Measurements from ENCODE around the gene RIOX2.

The RIOX2 gene

DNA sequence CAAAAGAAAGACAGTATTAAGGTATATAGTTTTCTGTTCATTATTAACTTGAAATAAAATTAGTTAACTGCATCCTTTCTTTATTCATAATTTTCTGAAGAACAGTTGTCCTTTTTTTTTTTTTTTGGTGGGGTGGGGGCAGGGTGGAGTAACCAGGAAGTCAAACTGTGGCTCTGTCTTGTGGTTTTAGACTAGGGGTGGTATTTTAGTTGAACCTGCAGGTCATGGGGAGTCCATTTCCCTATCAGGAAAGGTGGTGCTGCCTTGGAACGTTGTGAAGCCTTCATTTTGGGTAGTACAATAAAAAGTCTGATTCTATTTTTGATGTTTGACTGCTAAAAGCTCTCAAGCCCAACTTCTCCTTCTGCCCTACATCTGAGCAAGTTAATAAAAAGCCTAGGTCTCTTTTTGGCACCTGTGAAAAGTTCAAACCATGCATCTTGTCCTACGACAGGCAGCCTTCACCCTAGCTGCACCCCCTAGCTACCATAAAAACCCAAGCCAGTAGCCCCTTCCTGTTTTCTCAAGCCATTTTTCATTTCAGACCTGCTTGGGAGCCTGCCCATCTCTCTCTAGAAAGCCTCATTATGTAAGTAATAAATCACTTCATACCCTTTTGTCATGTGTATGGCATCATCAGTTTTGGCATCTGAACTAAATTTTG lies 31.2 kb upstream of the RIOX2 start:
- no peak overlapping the region for H3K9ac ChIP-seq (ENCODE audit: low read length)
- no peaks in the 10 kb centered on the region for H3K36me3 ChIP-seq (ENCODE audit: control insufficient read depth, low read depth, low read length)
- no peak overlapping the region for H3K27ac ChIP-seq (ENCODE audit: low read length)
- no peaks in the 10 kb centered on the region for H3K27me3 ChIP-seq (ENCODE audit: control insufficient read depth, insufficient read depth, low read length)
- no peaks in the 10 kb centered on the region for H3K9me3 ChIP-seq (ENCODE audit: control insufficient read depth, low read depth, low read length)
- no peaks in the 10 kb centered on the region for H3K4me1 ChIP-seq (ENCODE audit: control insufficient read depth, low read depth, low read length)
- no peak overlapping the region for H3K4me3 ChIP-seq (ENCODE audit: low read length)

- H3K27me3 ChIP-seq (ENCODE audit: control insufficient read depth, insufficient read depth, low read length), result no peaks in the 10 kb centered on the region
- H3K36me3 ChIP-seq (ENCODE audit: control insufficient read depth, low read depth, low read length), result no peaks in the 10 kb centered on the region
- no peak overlapping the region for H3K27ac ChIP-seq (ENCODE audit: low read length)
- H3K9me3 ChIP-seq (ENCODE audit: control insufficient read depth, low read depth, low read length), result no peaks in the 10 kb centered on the region
- no peak overlapping the region for H3K9ac ChIP-seq (ENCODE audit: low read length)
- H3K4me1 ChIP-seq (ENCODE audit: control insufficient read depth, low read depth, low read length), result no peaks in the 10 kb centered on the region
- H3K4me3 ChIP-seq (ENCODE audit: low read length), result no peak overlapping the region
These were observed 30.5 kb upstream of the RIOX2 start for GRCh38 chr3:98002717-98003116.

GRCh38 chr3:97999994-98000393 lies 27.8 kb upstream of the RIOX2 start:
- Histone ChIP-seq H3K9me3 (ENCODE audit: control insufficient read depth, low read depth, low read length) (no peaks in the 10 kb centered on the region), H3K27me3 (ENCODE audit: control insufficient read depth, insufficient read depth, low read length) (no peaks in the 10 kb centered on the region), H3K4me1 (ENCODE audit: control insufficient read depth, low read depth, low read length) (no peaks in the 10 kb centered on the region), H3K4me3 (ENCODE audit: low read length) (no peak overlapping the region), H3K9ac (ENCODE audit: low read length) (no peak overlapping the region), H3K27ac (ENCODE audit: low read length) (no peak overlapping the region), H3K36me3 (ENCODE audit: control insufficient read depth, low read depth, low read length) (no peaks in the 10 kb centered on the region)

DNA sequence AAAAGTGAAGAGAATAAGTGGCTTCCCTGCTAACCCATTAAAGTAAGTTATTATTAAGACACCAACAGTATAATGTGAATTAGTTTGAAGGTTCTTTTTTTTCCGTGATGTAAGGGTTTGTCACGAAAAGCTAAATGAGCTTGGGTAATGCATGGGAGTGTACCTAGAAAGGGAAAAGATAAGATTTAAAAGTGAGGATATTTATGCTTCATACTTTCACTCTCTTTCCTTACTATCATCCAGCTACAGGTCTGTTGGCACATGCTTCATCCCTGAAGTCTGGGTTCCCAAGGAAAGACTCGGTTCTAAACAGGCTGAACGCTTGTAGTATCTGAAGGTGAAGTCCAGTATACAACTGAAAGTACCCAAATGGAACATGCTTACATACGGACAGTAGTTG lies 26.9 kb upstream of the RIOX2 start:
- no peaks in the 10 kb centered on the region for H3K9me3 ChIP-seq (ENCODE audit: control insufficient read depth, low read depth, low read length)
- H3K9ac ChIP-seq (ENCODE audit: low read length), result no peak overlapping the region

DNA sequence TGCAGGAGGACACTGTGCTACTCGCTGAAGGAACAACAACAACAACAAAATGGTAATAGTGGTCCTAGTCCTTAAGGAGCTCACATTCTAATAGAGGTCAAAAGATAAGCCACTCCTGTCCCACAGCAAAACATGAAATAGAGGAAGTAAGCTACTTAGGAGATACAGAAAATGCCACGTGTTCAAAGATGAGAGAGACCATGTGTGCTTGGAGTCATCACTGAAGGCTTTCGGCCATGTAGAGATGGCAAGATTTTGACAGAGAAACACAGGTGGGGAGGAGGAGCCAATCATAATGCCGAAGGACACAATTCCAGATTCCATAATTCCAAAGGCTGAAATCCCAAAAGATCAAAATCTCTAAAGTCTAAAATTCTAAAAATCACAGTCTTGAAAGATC lies 24.8 kb upstream of the RIOX2 start:
- Histone ChIP-seq H3K4me3 (ENCODE audit: low read length) (no peak overlapping the region), H3K36me3 (ENCODE audit: control insufficient read depth, low read depth, low read length) (no peaks in the 10 kb centered on the region), H3K9me3 (ENCODE audit: control insufficient read depth, low read depth, low read length) (no peaks in the 10 kb centered on the region), H3K9ac (ENCODE audit: low read length) (no peak overlapping the region), H3K4me1 (ENCODE audit: control insufficient read depth, low read depth, low read length) (peaks cover 13% of the 10 kb centered on the region), H3K27ac (ENCODE audit: low read length) (no peak overlapping the region), H3K27me3 (ENCODE audit: control insufficient read depth, insufficient read depth, low read length) (no peaks in the 10 kb centered on the region)

More for the DNA sequence above, 26.9 kb upstream of the RIOX2 start:
- Histone ChIP-seq H3K27ac (ENCODE audit: low read length) (no peak overlapping the region), H3K4me3 (ENCODE audit: low read length) (no peak overlapping the region), H3K36me3 (ENCODE audit: control insufficient read depth, low read depth, low read length) (no peaks in the 10 kb centered on the region), H3K27me3 (ENCODE audit: control insufficient read depth, insufficient read depth, low read length) (no peaks in the 10 kb centered on the region), H3K4me1 (ENCODE audit: control insufficient read depth, low read depth, low read length) (peaks cover under 1% of the 10 kb centered on the region)

GRCh38 chr3:97994328-97994945 lies 22.2 kb upstream of the RIOX2 start:
- no peaks in the 10 kb centered on the region for H3K36me3 ChIP-seq (ENCODE audit: control insufficient read depth, low read depth, low read length)
- no peak overlapping the region for H3K27ac ChIP-seq (ENCODE audit: low read length)
- peaks cover 13% of the 10 kb centered on the region for H3K4me1 ChIP-seq (ENCODE audit: control insufficient read depth, low read depth, low read length)
- no peak overlapping the region for H3K4me3 ChIP-seq (ENCODE audit: low read length)
- H3K27me3 ChIP-seq (ENCODE audit: control insufficient read depth, insufficient read depth, low read length), result no peaks in the 10 kb centered on the region
- H3K9ac ChIP-seq (ENCODE audit: low read length), result no peak overlapping the region
- no peaks in the 10 kb centered on the region for H3K9me3 ChIP-seq (ENCODE audit: control insufficient read depth, low read depth, low read length)

GRCh38 chr3:97993526-97993925 lies 21.3 kb upstream of the RIOX2 start:
- Histone ChIP-seq H3K9me3 (ENCODE audit: control insufficient read depth, low read depth, low read length) (no peaks in the 10 kb centered on the region), H3K36me3 (ENCODE audit: control insufficient read depth, low read depth, low read length) (no peaks in the 10 kb centered on the region), H3K27ac (ENCODE audit: low read length) (no peak overlapping the region), H3K27me3 (ENCODE audit: control insufficient read depth, insufficient read depth, low read length) (no peaks in the 10 kb centered on the region), H3K9ac (ENCODE audit: low read length) (no peak overlapping the region), H3K4me1 (ENCODE audit: control insufficient read depth, low read depth, low read length) (peaks cover 13% of the 10 kb centered on the region), H3K4me3 (ENCODE audit: low read length) (no peak overlapping the region)

DNA sequence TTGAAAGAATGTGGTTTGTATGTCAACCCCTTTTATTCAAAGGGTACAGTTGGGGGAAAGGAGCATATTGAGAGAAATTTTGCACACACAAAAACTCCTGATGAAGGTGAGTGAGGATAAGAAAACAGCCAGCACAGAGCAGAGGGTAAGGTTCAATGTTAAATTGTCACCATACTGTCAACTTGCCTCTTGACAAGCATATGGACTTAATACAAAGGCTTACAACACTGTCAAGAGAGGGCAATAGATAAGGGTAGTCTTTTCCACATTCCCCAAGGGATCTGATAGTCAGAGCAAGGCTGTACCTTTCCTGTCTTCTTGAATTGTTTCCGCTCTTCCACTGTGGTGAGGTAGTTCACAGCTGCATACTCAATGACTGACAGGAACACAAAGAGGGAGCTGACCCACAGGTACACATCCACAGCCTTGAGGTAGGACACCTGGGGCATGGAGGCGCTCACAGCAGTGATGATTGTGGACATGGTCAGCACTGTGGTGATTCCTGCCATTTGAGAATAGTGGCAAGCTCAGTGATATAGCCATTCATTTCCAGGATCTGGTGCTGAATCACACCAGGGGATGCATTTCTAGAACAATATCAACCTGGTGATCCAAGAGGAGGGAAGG lies 20.4 kb upstream of the RIOX2 start:
- H3K27me3 ChIP-seq (ENCODE audit: control insufficient read depth, insufficient read depth, low read length), result no peaks in the 10 kb centered on the region
- H3K27ac ChIP-seq (ENCODE audit: low read length), result no peak overlapping the region
- no peak overlapping the region for H3K4me3 ChIP-seq (ENCODE audit: low read length)
- peaks cover 13% of the 10 kb centered on the region for H3K4me1 ChIP-seq (ENCODE audit: control insufficient read depth, low read depth, low read length)
- no peaks in the 10 kb centered on the region for H3K36me3 ChIP-seq (ENCODE audit: control insufficient read depth, low read depth, low read length)
- no peaks in the 10 kb centered on the region for H3K9me3 ChIP-seq (ENCODE audit: control insufficient read depth, low read depth, low read length)
- no peak overlapping the region for H3K9ac ChIP-seq (ENCODE audit: low read length)

DNA sequence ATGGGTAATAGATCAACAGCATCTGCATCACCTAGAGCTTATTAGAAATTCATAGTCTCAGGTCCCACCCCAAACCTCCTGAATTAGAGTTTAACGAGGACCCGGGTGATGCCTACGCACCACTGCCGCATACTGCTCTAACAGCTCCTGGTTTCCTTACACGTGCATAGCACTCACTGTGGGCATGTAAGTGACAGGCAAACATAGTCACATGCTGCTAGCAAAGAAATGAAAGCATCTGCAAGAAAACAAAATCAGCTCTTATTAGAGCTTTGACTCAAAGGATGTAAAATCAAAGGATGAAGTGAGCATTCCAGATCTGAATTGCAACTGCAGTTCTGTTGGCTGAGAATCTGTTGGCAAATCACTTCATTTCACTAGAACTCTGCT lies 19.1 kb upstream of the RIOX2 start:
- H3K9me3 ChIP-seq (ENCODE audit: control insufficient read depth, low read depth, low read length), result no peaks in the 10 kb centered on the region
- no peaks in the 10 kb centered on the region for H3K36me3 ChIP-seq (ENCODE audit: control insufficient read depth, low read depth, low read length)
- H3K9ac ChIP-seq (ENCODE audit: low read length), result no peak overlapping the region
- H3K4me1 ChIP-seq (ENCODE audit: control insufficient read depth, low read depth, low read length), result peaks cover 13% of the 10 kb centered on the region
- no peaks in the 10 kb centered on the region for H3K27me3 ChIP-seq (ENCODE audit: control insufficient read depth, insufficient read depth, low read length)
- no peak overlapping the region for H3K27ac ChIP-seq (ENCODE audit: low read length)
- no peak overlapping the region for H3K4me3 ChIP-seq (ENCODE audit: low read length)

GRCh38 chr3:97990624-97991292 lies 18.5 kb upstream of the RIOX2 start:
- no peaks in the 10 kb centered on the region for H3K27me3 ChIP-seq (ENCODE audit: control insufficient read depth, insufficient read depth, low read length)
- no peak overlapping the region for H3K27ac ChIP-seq (ENCODE audit: low read length)
- H3K9me3 ChIP-seq (ENCODE audit: control insufficient read depth, low read depth, low read length), result no peaks in the 10 kb centered on the region
- no peak overlapping the region for H3K4me3 ChIP-seq (ENCODE audit: low read length)
- peaks cover 13% of the 10 kb centered on the region for H3K4me1 ChIP-seq (ENCODE audit: control insufficient read depth, low read depth, low read length)
- no peak overlapping the region for H3K9ac ChIP-seq (ENCODE audit: low read length)
- no peaks in the 10 kb centered on the region for H3K36me3 ChIP-seq (ENCODE audit: control insufficient read depth, low read depth, low read length)

DNA sequence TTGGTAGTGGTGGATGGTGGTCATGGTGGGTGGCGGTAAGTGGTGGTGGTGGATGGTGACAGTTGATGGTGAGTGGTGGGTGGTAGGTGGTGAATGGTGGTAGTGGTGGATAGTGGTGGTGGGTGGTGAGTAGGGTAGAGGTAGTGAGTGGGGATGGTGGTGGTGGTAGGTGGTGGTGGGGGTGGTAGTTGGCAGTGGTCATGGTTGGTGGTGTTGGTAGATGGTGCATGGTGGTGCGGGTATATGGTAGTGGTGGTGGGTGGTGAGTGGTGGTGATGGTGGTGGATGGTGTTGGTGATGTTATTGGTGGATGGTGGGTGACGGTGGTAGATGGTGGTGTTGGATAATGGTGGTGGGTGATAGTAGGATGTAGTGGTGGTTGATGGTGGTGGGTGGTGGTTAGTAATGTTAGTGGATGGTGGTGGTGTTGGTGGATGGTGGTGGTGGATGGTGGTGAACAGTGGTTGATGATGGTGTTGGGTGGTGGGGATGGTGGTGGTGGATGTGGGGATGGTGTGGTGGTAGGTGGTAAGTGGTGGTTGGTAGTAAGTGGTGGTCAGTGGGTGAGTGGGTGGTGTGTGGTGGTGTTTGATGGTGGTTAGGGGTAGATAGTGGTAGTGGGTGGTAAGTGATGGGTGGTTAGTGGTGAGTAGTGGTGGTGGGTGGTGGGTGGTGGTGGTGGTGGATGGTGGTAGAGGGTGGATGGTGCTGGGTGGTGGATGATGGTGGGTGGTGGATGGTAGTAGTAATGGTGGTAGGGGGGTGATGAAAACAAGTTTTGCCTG lies 16.7 kb upstream of the RIOX2 start:
- no peaks in the 10 kb centered on the region for H3K9me3 ChIP-seq (ENCODE audit: control insufficient read depth, low read depth, low read length)
- H3K27me3 ChIP-seq (ENCODE audit: control insufficient read depth, insufficient read depth, low read length), result no peaks in the 10 kb centered on the region
- H3K4me1 ChIP-seq (ENCODE audit: control insufficient read depth, low read depth, low read length), result peaks cover 12% of the 10 kb centered on the region
- no peaks in the 10 kb centered on the region for H3K36me3 ChIP-seq (ENCODE audit: control insufficient read depth, low read depth, low read length)
- no peak overlapping the region for H3K9ac ChIP-seq (ENCODE audit: low read length)
- H3K4me3 ChIP-seq (ENCODE audit: low read length), result no peak overlapping the region
- H3K27ac ChIP-seq (ENCODE audit: low read length), result no peak overlapping the region

Data from iPS-18a (cell line).